HCT116 (cell line): Measurements from ENCODE around the gene TIAM1. TPM values are rescaled to one million over a fixed set of nuclear protein-coding genes. Genes with fewer than 3 reads are reported as not detected.

Experiments
- ATAC-seq: fragments of 200-7000 bp; cut with Tn5 transposase; 2 replicates; pipeline ENCODE4 v1.9.1; 2020; ENCODE audit warnings: mild to moderate bottlenecking, moderate library complexity
- BruUV-seq: library from RNA; stranded (reverse); fragments of 400-500 nt; replicated peaks from 2 replicates; lab custom pipeline; 2021; lab: Mats Ljungman, UMichigan
- CTCF ChIA-PET: fragments of 300-600 bp; sonication (Branson Sonifier 250); formaldehyde crosslinking; loops from one replicate; lab custom pipeline; 2021; ENCODE audit warnings: antibody characterized with exemption; lab: Charles Lee
- POLR2A ChIA-PET: fragments of 300-600, 350-600 bp; sonication (Branson Sonifier 250); formaldehyde crosslinking; loops from one replicate; lab custom pipeline; 2021; ENCODE audit warnings: antibody characterized with exemption; lab: Charles Lee
- RAD21 ChIA-PET, 2 experiments: fragments of 300-600 bp; sonication (Branson Sonifier 250); formaldehyde crosslinking; loops; one replicate each; lab custom pipeline; 2023; ENCODE audit warnings: low total read pairs in 2 of 2; ENCODE audit not compliant: uncharacterized antibody in 2 of 2, unreplicated experiment in 2 of 2, low non-redundant PET in 1 of 2; lab: Charles Lee
- DNase-seq: peaks from one replicate; pipeline ENCODE4 v3.0.0-alpha.2; 2010; ENCODE audit warnings: low read depth, low spot score
- H2AFZ ChIP-seq: fragments of 200-600 bp; shearing (Covaris generic), sonication (generic); 2 replicates; pipeline ENCODE4 v1.6.1; 2017; ENCODE audit warnings: low read depth, mixed run types, mixed read lengths, antibody characterized with exemption, low read length; ENCODE audit not compliant: poor library complexity, severe bottlenecking
- H3K27ac ChIP-seq: 2 replicates; pipeline ENCODE4 v1.5.1; 2012; ENCODE audit warnings: low read depth, low read length
- H3K27me3 ChIP-seq: fragments of 200-600 bp; sonication (generic); 2 replicates; pipeline ENCODE4 v1.6.1; 2016; ENCODE audit warnings: mixed run types, low read length, mixed read lengths; ENCODE audit not compliant: insufficient read depth
- H3K36me3 ChIP-seq, 2 experiments: fragments of 200-500 bp in 1 of 2; fragments of 200-600 bp in 1 of 2; sonication (Bioruptor generic) in 1 of 2; sonication (generic) in 1 of 2; 2 replicates each; pipeline versions ENCODE4 v1.5.1 to v1.6.1; 2014 to 2016; ENCODE audit warnings: low read length in 2 of 2, inconsistent platforms in 1 of 2, mixed read lengths in 1 of 2, mixed run types in 1 of 2; ENCODE audit not compliant: insufficient read depth in 2 of 2, control insufficient read depth in 1 of 2
- H3K4me1 ChIP-seq, 2 experiments: fragments of 200-600 bp in 1 of 2; sonication (generic) in 1 of 2; 2 replicates each; pipeline versions ENCODE4 v1.5.1 to v1.6.1; 2012 to 2017; ENCODE audit warnings: low read length in 2 of 2, inconsistent platforms in 1 of 2, mild to moderate bottlenecking in 1 of 2, mixed read lengths in 1 of 2, mixed run types in 1 of 2, moderate library complexity in 1 of 2; ENCODE audit not compliant: insufficient read depth in 2 of 2, control insufficient read depth in 1 of 2
- H3K4me2 ChIP-seq: fragments of 200-600 bp; sonication (generic); 2 replicates; pipeline ENCODE4 v1.6.1; 2017; ENCODE audit warnings: mixed run types, low read length, mixed read lengths
- H3K4me3 ChIP-seq, 2 experiments: fragments of 200-600 bp in 1 of 2; sonication (generic) in 1 of 2; replicated peaks in 1 of 2; 2 replicates each; pipeline ENCODE4 v1.5.1; 2011 to 2016; ENCODE audit warnings: low read length in 2 of 2, control low read depth in 1 of 2, low read depth in 1 of 2, mild to moderate bottlenecking in 1 of 2, mixed read lengths in 1 of 2, mixed run types in 1 of 2
- H3K79me2 ChIP-seq: fragments of 200-600 bp; sonication (generic); 2 replicates; pipeline ENCODE4 v1.6.1; 2017; ENCODE audit warnings: mild to moderate bottlenecking, mixed run types, low read length, moderate library complexity, mixed read lengths; ENCODE audit not compliant: insufficient read depth
- H3K9ac ChIP-seq: fragments of 200-600 bp; sonication (generic); 2 replicates; pipeline ENCODE4 v1.6.1; 2016; ENCODE audit warnings: low read length, mixed read lengths
- H3K9me2 ChIP-seq: fragments of 200-600 bp; sonication (generic), shearing (Covaris generic); 2 replicates; pipeline ENCODE4 v1.6.1; 2017; ENCODE audit warnings: mixed run types, mild to moderate bottlenecking, moderate library complexity; ENCODE audit not compliant: insufficient read depth
- H3K9me3 ChIP-seq, 2 experiments: fragments of 200-500 bp in 1 of 2; fragments of 200-600 bp in 1 of 2; sonication (Bioruptor generic) in 1 of 2; sonication (generic) in 1 of 2; 2 replicates each; pipeline ENCODE4 v1.6.1; 2014 to 2017; ENCODE audit warnings: low read length in 2 of 2, mixed read lengths in 2 of 2, inconsistent platforms in 1 of 2, low read depth in 1 of 2, mild to moderate bottlenecking in 1 of 2, mixed run types in 1 of 2, moderate library complexity in 1 of 2; ENCODE audit not compliant: control insufficient read depth in 1 of 2, insufficient read depth in 1 of 2
- H4K20me1 ChIP-seq: fragments of 200-600 bp; sonication (generic), shearing (Covaris generic); 2 replicates; pipeline ENCODE4 v1.6.1; 2017; ENCODE audit warnings: mixed run types, mild to moderate bottlenecking, moderate library complexity; ENCODE audit not compliant: insufficient read depth
- CEBPB ChIP-seq: IDR thresholded peaks from 2 replicates; pipeline ENCODE4 v1.6.1; 2012; ENCODE audit warnings: low read depth
- CTCF ChIP-seq, 3 experiments: fragments of 200-600 bp in 1 of 3; sonication (generic) in 1 of 3; IDR thresholded peaks in 2 of 3; conservative IDR thresholded peaks in 1 of 3; 2 replicates each; pipeline ENCODE4 v1.5.1; 2012 to 2017; ENCODE audit warnings: low read depth in 2 of 3, low read length in 2 of 3, antibody characterized with exemption in 1 of 3, borderline replicate concordance in 1 of 3, control low read depth in 1 of 3, mild to moderate bottlenecking in 1 of 3, mixed read lengths in 1 of 3, mixed run types in 1 of 3, moderate library complexity in 1 of 3; ENCODE audit not compliant: insufficient read depth in 1 of 3
- ELF1 ChIP-seq: IDR thresholded peaks from 2 replicates; pipeline ENCODE4 v1.6.1; 2012; ENCODE audit warnings: low read depth, borderline replicate concordance
- EZH2 ChIP-seq: fragments of 200-600 bp; sonication (generic); IDR thresholded peaks from 2 replicates; pipeline ENCODE4 v1.6.1; 2017; ENCODE audit warnings: antibody characterized with exemption, mixed run types
- FOSL1 ChIP-seq: IDR thresholded peaks from 2 replicates; pipeline ENCODE4 v1.6.1; 2012; ENCODE audit warnings: low read depth
- POLR2A ChIP-seq: IDR thresholded peaks from 2 replicates; pipeline ENCODE4 v1.7.0; 2011; ENCODE audit warnings: borderline replicate concordance; ENCODE audit not compliant: insufficient read depth, insufficient read length; ENCODE audit errors: extremely low read depth
- POLR2AphosphoS5 ChIP-seq: IDR thresholded peaks from 2 replicates; pipeline ENCODE4 v1.6.1; 2011; ENCODE audit warnings: mild to moderate bottlenecking, low read depth, low read length, moderate library complexity
- RAD21 ChIP-seq: IDR thresholded peaks from 2 replicates; pipeline ENCODE4 v1.6.1; 2012; ENCODE audit warnings: low read depth, mild to moderate bottlenecking
- TCF7L2 ChIP-seq: IDR thresholded peaks from 2 replicates; pipeline ENCODE4 v1.7.0; 2011; ENCODE audit warnings: borderline replicate concordance, inconsistent platforms; ENCODE audit not compliant: insufficient read depth, insufficient read length; ENCODE audit errors: extremely low read depth
- YY1 ChIP-seq: IDR thresholded peaks from 2 replicates; pipeline ENCODE4 v1.6.1; 2011; ENCODE audit warnings: low read length, low read depth, moderate library complexity, mild to moderate bottlenecking; ENCODE audit not compliant: insufficient replicate concordance; ENCODE audit errors: extremely low read depth
- ZNF274 ChIP-seq: fragments of 200-500 bp; sonication (Bioruptor generic); IDR thresholded peaks from 2 replicates; pipeline ENCODE4 v1.6.1; 2014; ENCODE audit warnings: mild to moderate bottlenecking, low read depth, low read length, inconsistent platforms
- intact Hi-C: fragments of 100-400 bp; cut with micrococcal nuclease; formaldehyde crosslinking; loops from 2 replicates; pipeline ENCODE4 v1.10.0; 2022
- total RNA-seq: library from RNA; stranded (reverse); gene quantifications from one replicate; pipeline ENCODE4 v1.2.1, GENCODE V29; 2021; ENCODE audit not compliant: unreplicated experiment
- TF ChIP-seq, protein P1 (sequence below): IDR thresholded peaks from 2 replicates; pipeline ENCODE4 v1.6.1; 2011; ENCODE audit warnings: mild to moderate bottlenecking, low read length, moderate library complexity; ENCODE audit not compliant: insufficient replicate concordance; ENCODE audit errors: extremely low read depth

Gene TIAM1
- total RNA-seq, 1 experiment from 2014 or later = 47.8 TPM

DNA sequence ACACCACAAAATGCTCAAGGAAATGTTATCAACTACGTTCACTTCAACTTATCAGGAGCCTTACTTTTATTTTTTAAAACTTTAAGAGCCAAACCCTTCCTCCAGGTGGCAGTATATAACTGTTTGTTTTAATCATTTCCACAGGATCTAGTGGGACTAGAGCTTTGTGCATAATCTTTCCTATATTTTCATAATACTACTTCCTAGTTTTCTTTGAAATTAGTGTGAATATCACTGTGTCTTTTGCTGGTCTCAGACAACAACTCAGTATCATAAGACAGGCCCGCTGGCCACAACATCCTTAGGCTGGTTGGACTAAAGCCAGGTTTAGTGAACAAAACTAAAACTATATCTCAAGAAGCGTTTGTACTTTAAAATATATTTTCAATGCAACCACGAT lies 145.5 kb downstream of the TIAM1 start:
- Histone ChIP-seq H3K9me3 (no peaks in the 10 kb centered on the region), H3K36me3 (no peaks in the 10 kb centered on the region), H3K4me2 (no peak overlapping the region), H3K9me2 (no peaks in the 10 kb centered on the region), H4K20me1 (no peaks in the 10 kb centered on the region), H3K9ac (no peak overlapping the region), H3K4me3 (no peak overlapping the region), H3K27me3 (no peaks in the 10 kb centered on the region), H3K27ac (no peak overlapping the region), H3K79me2 (no peaks in the 10 kb centered on the region), H2AFZ (no peak overlapping the region), H3K4me1 (peaks cover 13% of the 10 kb centered on the region in 2 experiments)
- RAD21 ChIA-PET = interaction anchor here (0.6 to 0.9 kb wide), 3 partner anchors 321 to 383 kb away, joined by 3 to 4 read pairs (median 4); no protein-coding TSS in a partner anchor
- intact Hi-C loops = loop anchor here (1.0 to 5.0 kb wide), 4 partner anchors 259 to 406 kb away; no protein-coding TSS in a partner anchor
- CTCF ChIA-PET = interaction anchor here (0.5 to 3.3 kb wide), 17 partner anchors 9 to 406 kb away, joined by 3 to 44 read pairs (median 3); no protein-coding TSS in a partner anchor
- no TSS peak for BruUV-seq
- DNase-seq (peak; percentile 48), ATAC-seq (peak; percentile 76)
- TF ChIP-seq CTCF (IDR thresholded peaks at IDR 0.05 in 2 of 3, conservative IDR thresholded peaks at IDR 0.05 in 1 of 3; ENCODE audit: borderline replicate concordance in 1 of 3, insufficient read depth in 1 of 3, low read depth in 2 of 3, low read length in 2 of 3) = peak; percentile 48 to 71 (median 62); a peak in 5 of 6 replicates
- TF ChIP-seq CEBPB = no peak
- peak; percentile 78 for TF ChIP-seq RAD21
- no peak for TF ChIP-seq TCF7L2
- POLR2A ChIA-PET = no interaction called here

- peaks cover 2 to 3% of the 10 kb centered on the region in 2 experiments; a peak in 1 of 4 replicates for H3K4me1 ChIP-seq
- H2AFZ ChIP-seq = no peak overlapping the region
- H4K20me1 ChIP-seq = no peaks in the 10 kb centered on the region
- DNase-seq (no peak), ATAC-seq (no peak)
- H3K36me3 ChIP-seq = no peaks in the 10 kb centered on the region
- no TSS peak for BruUV-seq
- no peaks in the 10 kb centered on the region for H3K27me3 ChIP-seq
- no peak overlapping the region for H3K9ac ChIP-seq
- no peaks in the 10 kb centered on the region for H3K9me3 ChIP-seq
- ChIA-PET RAD21 (no interaction called here), CTCF (no interaction called here), POLR2A (no interaction called here)
- H3K79me2 ChIP-seq = no peaks in the 10 kb centered on the region
- no peak overlapping the region for H3K27ac ChIP-seq
- no peak overlapping the region for H3K4me3 ChIP-seq
- H3K9me2 ChIP-seq = no peaks in the 10 kb centered on the region
- intact Hi-C loops = loop anchor here (5.0 kb wide), 1 partner anchor 261 kb away; no protein-coding TSS in a partner anchor
- H3K4me2 ChIP-seq = no peak overlapping the region
- no peak for TF ChIP-seq YY1
- no peak for TF ChIP-seq ZNF274
- TF ChIP-seq, protein P1, sequence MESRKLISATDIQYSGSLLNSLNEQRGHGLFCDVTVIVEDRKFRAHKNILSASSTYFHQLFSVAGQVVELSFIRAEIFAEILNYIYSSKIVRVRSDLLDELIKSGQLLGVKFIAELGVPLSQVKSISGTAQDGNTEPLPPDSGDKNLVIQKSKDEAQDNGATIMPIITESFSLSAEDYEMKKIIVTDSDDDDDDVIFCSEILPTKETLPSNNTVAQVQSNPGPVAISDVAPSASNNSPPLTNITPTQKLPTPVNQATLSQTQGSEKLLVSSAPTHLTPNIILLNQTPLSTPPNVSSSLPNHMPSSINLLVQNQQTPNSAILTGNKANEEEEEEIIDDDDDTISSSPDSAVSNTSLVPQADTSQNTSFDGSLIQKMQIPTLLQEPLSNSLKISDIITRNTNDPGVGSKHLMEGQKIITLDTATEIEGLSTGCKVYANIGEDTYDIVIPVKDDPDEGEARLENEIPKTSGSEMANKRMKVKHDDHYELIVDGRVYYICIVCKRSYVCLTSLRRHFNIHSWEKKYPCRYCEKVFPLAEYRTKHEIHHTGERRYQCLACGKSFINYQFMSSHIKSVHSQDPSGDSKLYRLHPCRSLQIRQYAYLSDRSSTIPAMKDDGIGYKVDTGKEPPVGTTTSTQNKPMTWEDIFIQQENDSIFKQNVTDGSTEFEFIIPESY = no peak
- no peak for TF ChIP-seq POLR2AphosphoS5
- TF ChIP-seq FOSL1 = no peak
- TF ChIP-seq EZH2 = no peak
- no peak for TF ChIP-seq CTCF (IDR thresholded peaks at IDR 0.05 in 2 of 3, conservative IDR thresholded peaks at IDR 0.05 in 1 of 3; ENCODE audit: borderline replicate concordance in 1 of 3, insufficient read depth in 1 of 3, low read depth in 2 of 3, low read length in 2 of 3)
- TF ChIP-seq POLR2A = no peak
- TF ChIP-seq ELF1 = no peak
Observed at GRCh38 chr21:31196724-31197123, 147.3 kb downstream of the TIAM1 start.
